ENCODE results near the gene KIF20A. TPM values are rescaled to one million over a fixed set of nuclear protein-coding genes. Genes with fewer than 3 reads are reported as not detected.
A peak's percentile ranks its signal among the peaks of the same experiment; 100 is the strongest.

Gene KIF20A
- total RNA-seq, 1 donor from 2014 or later: 4.7 TPM

- no peaks in the 10 kb centered on the region for H3K9me3 Mint-ChIP-seq (ENCODE audit: unreplicated experiment)
- peaks cover 4% of the 10 kb centered on the region for H4K20me1 ChIP-seq (ENCODE audit: insufficient read depth, low read length)
- no peak for TF ChIP-seq EZH2 (IDR thresholded peaks at IDR 0.05; ENCODE audit: insufficient read depth, low read length)
- TF ChIP-seq, protein P1, sequence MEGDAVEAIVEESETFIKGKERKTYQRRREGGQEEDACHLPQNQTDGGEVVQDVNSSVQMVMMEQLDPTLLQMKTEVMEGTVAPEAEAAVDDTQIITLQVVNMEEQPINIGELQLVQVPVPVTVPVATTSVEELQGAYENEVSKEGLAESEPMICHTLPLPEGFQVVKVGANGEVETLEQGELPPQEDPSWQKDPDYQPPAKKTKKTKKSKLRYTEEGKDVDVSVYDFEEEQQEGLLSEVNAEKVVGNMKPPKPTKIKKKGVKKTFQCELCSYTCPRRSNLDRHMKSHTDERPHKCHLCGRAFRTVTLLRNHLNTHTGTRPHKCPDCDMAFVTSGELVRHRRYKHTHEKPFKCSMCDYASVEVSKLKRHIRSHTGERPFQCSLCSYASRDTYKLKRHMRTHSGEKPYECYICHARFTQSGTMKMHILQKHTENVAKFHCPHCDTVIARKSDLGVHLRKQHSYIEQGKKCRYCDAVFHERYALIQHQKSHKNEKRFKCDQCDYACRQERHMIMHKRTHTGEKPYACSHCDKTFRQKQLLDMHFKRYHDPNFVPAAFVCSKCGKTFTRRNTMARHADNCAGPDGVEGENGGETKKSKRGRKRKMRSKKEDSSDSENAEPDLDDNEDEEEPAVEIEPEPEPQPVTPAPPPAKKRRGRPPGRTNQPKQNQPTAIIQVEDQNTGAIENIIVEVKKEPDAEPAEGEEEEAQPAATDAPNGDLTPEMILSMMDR (IDR thresholded peaks at IDR 0.05; ENCODE audit: insufficient read depth, low read depth, low read length): peak; percentile 62
- H3K4me3 ChIP-seq (ENCODE audit: insufficient read depth, low read depth, low read length): peak overlapping the region; percentile 99
- DNase-seq (ENCODE audit: low read depth) (peak; percentile 19), FAIRE-seq (no peak)
- H3K27me3 ChIP-seq (ENCODE audit: insufficient read depth, low read length): no peaks in the 10 kb centered on the region
- peaks cover 64% of the 10 kb centered on the region for H3K79me2 ChIP-seq (ENCODE audit: insufficient read depth, low read length)
- H3K36me3 Mint-ChIP-seq (ENCODE audit: low read depth, unreplicated experiment): peaks cover 3% of the 10 kb centered on the region
- H3K9ac ChIP-seq (ENCODE audit: low read length): peak overlapping the region; percentile 98
- no peak overlapping the region for H3K27ac ChIP-seq (ENCODE audit: low read depth, low read length)
- H3K4me1 Mint-ChIP-seq (ENCODE audit: low read depth, unreplicated experiment): peaks cover 2% of the 10 kb centered on the region
- no peak overlapping the region for H2AFZ ChIP-seq (ENCODE audit: low read depth, low read length)
- no peaks in the 10 kb centered on the region for H3K27me3 Mint-ChIP-seq (ENCODE audit: low read depth, unreplicated experiment)
- no peak overlapping the region for H3K27ac Mint-ChIP-seq (ENCODE audit: unreplicated experiment)
- H3K4me2 ChIP-seq (ENCODE audit: low read length): peak overlapping the region; percentile 87
- H3K36me3 ChIP-seq (ENCODE audit: insufficient read depth, low read length): peaks cover 30% of the 10 kb centered on the region
- H3K4me3 Mint-ChIP-seq (ENCODE audit: unreplicated experiment): no peak overlapping the region
- peaks cover 12% of the 10 kb centered on the region for H3K4me1 ChIP-seq (ENCODE audit: insufficient read depth, low read length)
- H3K9me3 ChIP-seq (ENCODE audit: insufficient read depth, low read depth, low read length): no peaks in the 10 kb centered on the region
Observed at GRCh38 chr5:138180183-138180782, 1.4 kb downstream of the KIF20A start.

GRCh38 chr5:138180841-138181240 lies 1.9 kb downstream of the KIF20A start:
- Histone ChIP-seq H2AFZ (ENCODE audit: low read depth, low read length) (no peak overlapping the region), H3K9ac (ENCODE audit: low read length) (peak overlapping the region; percentile 15), H3K4me2 (ENCODE audit: low read length) (peak overlapping the region; percentile 87), H3K36me3 (ENCODE audit: insufficient read depth, low read length) (peaks cover 31% of the 10 kb centered on the region), H3K79me2 (ENCODE audit: insufficient read depth, low read length) (peaks cover 59% of the 10 kb centered on the region), H3K4me3 (ENCODE audit: insufficient read depth, low read depth, low read length) (no peak overlapping the region), H3K4me1 (ENCODE audit: insufficient read depth, low read length) (peaks cover 12% of the 10 kb centered on the region), H3K9me3 (ENCODE audit: insufficient read depth, low read depth, low read length) (no peaks in the 10 kb centered on the region), H4K20me1 (ENCODE audit: insufficient read depth, low read length) (peaks cover 4% of the 10 kb centered on the region), H3K27ac (ENCODE audit: low read depth, low read length) (no peak overlapping the region), H3K27me3 (ENCODE audit: insufficient read depth, low read length) (no peaks in the 10 kb centered on the region)
- Mint-ChIP-seq H3K4me3 (ENCODE audit: unreplicated experiment) (no peak overlapping the region), H3K4me1 (ENCODE audit: low read depth, unreplicated experiment) (peaks cover 2% of the 10 kb centered on the region), H3K27ac (ENCODE audit: unreplicated experiment) (no peak overlapping the region), H3K9me3 (ENCODE audit: unreplicated experiment) (no peaks in the 10 kb centered on the region), H3K36me3 (ENCODE audit: low read depth, unreplicated experiment) (peaks cover 3% of the 10 kb centered on the region), H3K27me3 (ENCODE audit: low read depth, unreplicated experiment) (no peaks in the 10 kb centered on the region)
- DNase-seq (ENCODE audit: low read depth) (no peak), FAIRE-seq (no peak)
- no peak for TF ChIP-seq EZH2 (IDR thresholded peaks at IDR 0.05; ENCODE audit: insufficient read depth, low read length)
- TF ChIP-seq, protein P1 (IDR thresholded peaks at IDR 0.05; ENCODE audit: insufficient read depth, low read depth, low read length): no peak

GRCh38 chr5:138182808-138183207 lies 3.9 kb downstream of the KIF20A start:
- Histone ChIP-seq H3K27me3 (ENCODE audit: insufficient read depth, low read length) (no peaks in the 10 kb centered on the region), H3K4me3 (ENCODE audit: insufficient read depth, low read depth, low read length) (no peak overlapping the region), H4K20me1 (ENCODE audit: insufficient read depth, low read length) (no peaks in the 10 kb centered on the region), H3K9ac (ENCODE audit: low read length) (no peak overlapping the region), H2AFZ (ENCODE audit: low read depth, low read length) (no peak overlapping the region), H3K9me3 (ENCODE audit: insufficient read depth, low read depth, low read length) (no peaks in the 10 kb centered on the region), H3K27ac (ENCODE audit: low read depth, low read length) (no peak overlapping the region), H3K79me2 (ENCODE audit: insufficient read depth, low read length) (peaks cover 39% of the 10 kb centered on the region), H3K4me1 (ENCODE audit: insufficient read depth, low read length) (peaks cover 7% of the 10 kb centered on the region), H3K4me2 (ENCODE audit: low read length) (no peak overlapping the region), H3K36me3 (ENCODE audit: insufficient read depth, low read length) (peaks cover 51% of the 10 kb centered on the region)
- Mint-ChIP-seq H3K4me3 (ENCODE audit: unreplicated experiment) (no peak overlapping the region), H3K27ac (ENCODE audit: unreplicated experiment) (no peak overlapping the region), H3K4me1 (ENCODE audit: low read depth, unreplicated experiment) (peaks cover 2% of the 10 kb centered on the region), H3K27me3 (ENCODE audit: low read depth, unreplicated experiment) (no peaks in the 10 kb centered on the region), H3K9me3 (ENCODE audit: unreplicated experiment) (no peaks in the 10 kb centered on the region), H3K36me3 (ENCODE audit: low read depth, unreplicated experiment) (peaks cover 5% of the 10 kb centered on the region)
- no peak for TF ChIP-seq EZH2 (IDR thresholded peaks at IDR 0.05; ENCODE audit: insufficient read depth, low read length)
- TF ChIP-seq, protein P1 (IDR thresholded peaks at IDR 0.05; ENCODE audit: insufficient read depth, low read depth, low read length): no peak
- no peak for DNase-seq (ENCODE audit: low read depth)
- no peak for FAIRE-seq

Measured in astrocyte (in vitro differentiated cells and primary cell).